HUDEP-2 (cell line): Measurements from ENCODE around the gene PCDHB6.
"Not testable (repeated sequence)": the region's sequence is repeated elsewhere in the genome, so short reads cannot be mapped to it uniquely, and the experiment has no call there.

Experiments used
- DNase-seq, 76 experiments: peaks; one replicate each; lab custom pipeline; 2025; ENCODE audit not compliant: unreplicated experiment in 76 of 76; lab: John Stamatoyannopoulos, UW

Gene PCDHB6

GRCh38 chr5:141201646-141202045, 51.8 kb downstream of the PCDHB6 start:
- DNase-seq, result not testable (repeated sequence)
